Measurements from ENCODE around the gene ADM. TPM values are rescaled to one million over a fixed set of nuclear protein-coding genes. Genes with fewer than 3 reads are reported as not detected.

Gene ADM
- total and polyA plus RNA-seq, 9 donors: 8.6 to 23.6 (median 15.1) TPM

- Histone ChIP-seq H3K27me3 (ENCODE audit: control insufficient read depth, insufficient read depth, low read length) (no peaks in the 10 kb centered on the region), H3K36me3 (ENCODE audit: control insufficient read depth, insufficient read depth, low read length) (peaks cover 4% of the 10 kb centered on the region), H3K27ac (ENCODE audit: low read length) (no peak overlapping the region), H3K9me3 (replicated peaks; ENCODE audit: control insufficient read depth, low read depth, low read length) (no peaks in the 10 kb centered on the region), H3K4me1 (ENCODE audit: control insufficient read depth, insufficient read depth, low read length) (peaks cover 10% of the 10 kb centered on the region), H3K4me3 (ENCODE audit: low read length) (no peak overlapping the region)
- no peak for DNase-seq
- 87% methylated on average over 22 of the region's 24 CpGs for WGBS (ENCODE audit: insufficient coverage)
Observed at GRCh38 chr11:10288881-10289764, 15.8 kb upstream of the ADM start.

GRCh38 chr11:10289765-10290380 lies 15.0 kb upstream of the ADM start:
- no peak overlapping the region for H3K27ac ChIP-seq (ENCODE audit: low read length)
- 82% methylated on average over 3 of the region's 10 CpGs for WGBS (ENCODE audit: insufficient coverage)
- DNase-seq: no peak
- peaks cover 4% of the 10 kb centered on the region for H3K36me3 ChIP-seq (ENCODE audit: control insufficient read depth, insufficient read depth, low read length)
- no peak overlapping the region for H3K4me3 ChIP-seq (ENCODE audit: low read length)
- H3K9me3 ChIP-seq (replicated peaks; ENCODE audit: control insufficient read depth, low read depth, low read length): no peaks in the 10 kb centered on the region
- H3K27me3 ChIP-seq (ENCODE audit: control insufficient read depth, insufficient read depth, low read length): no peaks in the 10 kb centered on the region
- peaks cover 15% of the 10 kb centered on the region for H3K4me1 ChIP-seq (ENCODE audit: control insufficient read depth, insufficient read depth, low read length)

GRCh38 chr11:10291801-10292638 lies 12.9 kb upstream of the ADM start:
- Histone ChIP-seq H3K4me1 (ENCODE audit: control insufficient read depth, insufficient read depth, low read length) (peaks cover 15% of the 10 kb centered on the region), H3K4me3 (ENCODE audit: low read length) (no peak overlapping the region), H3K27me3 (ENCODE audit: control insufficient read depth, insufficient read depth, low read length) (no peaks in the 10 kb centered on the region), H3K27ac (ENCODE audit: low read length) (no peak overlapping the region), H3K36me3 (ENCODE audit: control insufficient read depth, insufficient read depth, low read length) (peaks cover 4% of the 10 kb centered on the region), H3K9me3 (replicated peaks; ENCODE audit: control insufficient read depth, low read depth, low read length) (no peaks in the 10 kb centered on the region)
- WGBS (ENCODE audit: insufficient coverage): 81% methylated on average over 8 of the region's 17 CpGs
- DNase-seq: no peak

GRCh38 chr11:10293423-10294289 lies 11.2 kb upstream of the ADM start, which contains the start of gene SBF2:
Gene SBF2, minus strand, starts transcription at chr11:10294219. Its CDS starts 150 bp downstream, at chr11:10294069.
- peaks cover 2% of the 10 kb centered on the region for H3K36me3 ChIP-seq (ENCODE audit: control insufficient read depth, insufficient read depth, low read length)

GRCh38 chr11:10294290-10294953 lies 10.5 kb upstream of the ADM start:
- DNase-seq: peak; percentile 82
- H3K4me1 ChIP-seq (ENCODE audit: control insufficient read depth, insufficient read depth, low read length): peaks cover 9% of the 10 kb centered on the region
- H3K4me3 ChIP-seq (ENCODE audit: low read length): peak overlapping the region; percentile 81
- H3K9me3 ChIP-seq (replicated peaks; ENCODE audit: control insufficient read depth, low read depth, low read length): no peaks in the 10 kb centered on the region
- H3K27ac ChIP-seq (ENCODE audit: low read length): peak overlapping the region; percentile 88
- WGBS (ENCODE audit: insufficient coverage): under 1% methylated on average over 38 of the region's 45 CpGs
- no peaks in the 10 kb centered on the region for H3K27me3 ChIP-seq (ENCODE audit: control insufficient read depth, insufficient read depth, low read length)
- peaks cover 2% of the 10 kb centered on the region for H3K36me3 ChIP-seq (ENCODE audit: control insufficient read depth, insufficient read depth, low read length)

More at GRCh38 chr11:10293423-10294289, 11.2 kb upstream of the ADM start, which contains the start of gene SBF2:
- Histone ChIP-seq H3K9me3 (replicated peaks; ENCODE audit: control insufficient read depth, low read depth, low read length) (no peaks in the 10 kb centered on the region), H3K27ac (ENCODE audit: low read length) (peak within 1 kb of the TSS; percentile 94), H3K4me3 (ENCODE audit: low read length) (peak within 1 kb of the TSS; percentile 81), H3K27me3 (ENCODE audit: control insufficient read depth, insufficient read depth, low read length) (no peaks in the 10 kb centered on the region), H3K4me1 (ENCODE audit: control insufficient read depth, insufficient read depth, low read length) (peaks cover 12% of the 10 kb centered on the region)
- under 1% methylated on average over 79 of the region's 81 CpGs for WGBS (ENCODE audit: insufficient coverage)
- peak; percentile 90 for DNase-seq

- Histone ChIP-seq H3K4me1 (ENCODE audit: control insufficient read depth, insufficient read depth, low read length) (peaks cover 9% of the 10 kb centered on the region), H3K9me3 (replicated peaks; ENCODE audit: control insufficient read depth, low read depth, low read length) (no peaks in the 10 kb centered on the region), H3K4me3 (ENCODE audit: low read length) (peak overlapping the region; percentile 81), H3K36me3 (ENCODE audit: control insufficient read depth, insufficient read depth, low read length) (no peaks in the 10 kb centered on the region), H3K27me3 (ENCODE audit: control insufficient read depth, insufficient read depth, low read length) (no peaks in the 10 kb centered on the region), H3K27ac (ENCODE audit: low read length) (peak overlapping the region; percentile 88)
- DNase-seq: no peak
- WGBS (ENCODE audit: insufficient coverage): no CpG with 5 or more reads among the region's 10 CpGs
Observed at GRCh38 chr11:10295064-10295901, 9.6 kb upstream of the ADM start.

GRCh38 chr11:10298342-10298741 lies 6.5 kb upstream of the ADM start:
- Histone ChIP-seq H3K9me3 (replicated peaks; ENCODE audit: control insufficient read depth, low read depth, low read length) (no peaks in the 10 kb centered on the region), H3K4me3 (ENCODE audit: low read length) (no peak overlapping the region), H3K4me1 (ENCODE audit: control insufficient read depth, insufficient read depth, low read length) (peaks cover 13% of the 10 kb centered on the region), H3K36me3 (ENCODE audit: control insufficient read depth, insufficient read depth, low read length) (no peaks in the 10 kb centered on the region), H3K27me3 (ENCODE audit: control insufficient read depth, insufficient read depth, low read length) (peaks cover 13% of the 10 kb centered on the region), H3K27ac (ENCODE audit: low read length) (no peak overlapping the region)
- 20% methylated on average over 1 of the region's 5 CpGs for WGBS (ENCODE audit: insufficient coverage)
- no peak for DNase-seq

- Histone ChIP-seq H3K27me3 (ENCODE audit: control insufficient read depth, insufficient read depth, low read length) (peaks cover 48% of the 10 kb centered on the region), H3K36me3 (ENCODE audit: control insufficient read depth, insufficient read depth, low read length) (no peaks in the 10 kb centered on the region), H3K9me3 (replicated peaks; ENCODE audit: control insufficient read depth, low read depth, low read length) (no peaks in the 10 kb centered on the region), H3K27ac (ENCODE audit: low read length) (peak overlapping the region; percentile 90), H3K4me1 (ENCODE audit: control insufficient read depth, insufficient read depth, low read length) (peaks cover 32% of the 10 kb centered on the region), H3K4me3 (ENCODE audit: low read length) (peak overlapping the region; percentile 65)
- DNase-seq: no peak
- 52% methylated on average over 5 of the region's 9 CpGs for WGBS (ENCODE audit: insufficient coverage)
Observed at GRCh38 chr11:10301656-10302358, 3.1 kb upstream of the ADM start.
